TTC549 (cell line): ENCODE data around the gene C10orf53.
"Not testable (repeated sequence)": the region's sequence is repeated elsewhere in the genome, so short reads cannot be mapped to it uniquely, and the experiment has no call there.

Source experiments
- FAIRE-seq: peaks from 2 replicates; lab custom pipeline; 2012; peaks lifted over from hg19 to GRCh38; lab: Jason Lieb, UNC

Gene C10orf53

GRCh38 chr10:49652421-49653272 is 26.8 kb upstream of the C10orf53 start:
- FAIRE-seq = no peak

- FAIRE-seq = no peak
Observed at GRCh38 chr10:49653273-49653929, 26.1 kb upstream of the C10orf53 start.

GRCh38 chr10:49654036-49654693 is 25.3 kb upstream of the C10orf53 start:
- no peak for FAIRE-seq

GRCh38 chr10:49655099-49655498 is 24.4 kb upstream of the C10orf53 start:
- no peak for FAIRE-seq

GRCh38 chr10:49656845-49657493 is 22.5 kb upstream of the C10orf53 start:
- FAIRE-seq = no peak

- no peak for FAIRE-seq
Observed at GRCh38 chr10:49657606-49658005, 21.8 kb upstream of the C10orf53 start.

- FAIRE-seq = no peak
Observed at GRCh38 chr10:49661140-49661856, 18.2 kb upstream of the C10orf53 start.

- FAIRE-seq = no peak
Observed at GRCh38 chr10:49662169-49662830, 17.2 kb upstream of the C10orf53 start.

GRCh38 chr10:49663596-49663995 is 15.9 kb upstream of the C10orf53 start:
- FAIRE-seq = no peak

- no peak for FAIRE-seq
Observed at GRCh38 chr10:49664006-49664841, 15.2 kb upstream of the C10orf53 start.

- FAIRE-seq = no peak
Observed at GRCh38 chr10:49664842-49665355, 14.6 kb upstream of the C10orf53 start.

GRCh38 chr10:49666054-49666615 is 13.3 kb upstream of the C10orf53 start:
- no peak for FAIRE-seq

GRCh38 chr10:49666685-49667084 is 12.8 kb upstream of the C10orf53 start:
- no peak for FAIRE-seq

GRCh38 chr10:49667991-49668390 is 11.5 kb upstream of the C10orf53 start:
- no peak for FAIRE-seq

GRCh38 chr10:49668684-49669083 is 10.8 kb upstream of the C10orf53 start:
- no peak for FAIRE-seq

- no peak for FAIRE-seq
Observed at GRCh38 chr10:49678827-49679479, 498 bp upstream of the C10orf53 start.

GRCh38 chr10:49682449-49682848 is 3.0 kb downstream of the C10orf53 start:
- not testable (repeated sequence) for FAIRE-seq

- no peak for FAIRE-seq
Observed at GRCh38 chr10:49682879-49683278, 3.4 kb downstream of the C10orf53 start.

- no peak for FAIRE-seq
Observed at GRCh38 chr10:49686651-49687050, 7.2 kb downstream of the C10orf53 start.
